Lower leg skin (tissue), 4 donors: ENCODE data around the gene NEGR1. TPM values are rescaled to one million over a fixed set of nuclear protein-coding genes. Genes with fewer than 3 reads are reported as not detected.

Experiments
- DNase-seq, 2 donors: peaks; one replicate each; pipeline ENCODE4 v3.0.0-alpha.2; 2019; ENCODE audit warnings: low spot score in 2 of 2
- H3K4me3 ChIP-seq: fragments of 200-600 bp; sonication (generic); 2 replicates; pipeline ENCODE4 v1.5.1; 2017; ENCODE audit warnings: mild to moderate bottlenecking, low read depth; ENCODE audit not compliant: poor library complexity, severe bottlenecking
- CTCF ChIP-seq, 3 donors: fragments of 450-650 bp; IDR thresholded peaks; one replicate each; pipeline ENCODE4 v1.5.1; 2016; ENCODE audit warnings: antibody characterized with exemption in 3 of 3, mild to moderate bottlenecking in 3 of 3, moderate library complexity in 2 of 3
- POLR2A ChIP-seq, 2 donors: fragments of 450-650 bp; IDR thresholded peaks; one replicate each; pipeline ENCODE4 v1.6.1; 2016 to 2017; ENCODE audit warnings: antibody characterized with exemption in 2 of 2, mild to moderate bottlenecking in 1 of 2, moderate library complexity in 1 of 2
- WGBS, 2 donors: methylation state at CpG; one replicate each; pipeline ENCODE4 v1.1.5; 2018; 5-methylcytosine and 5-hydroxymethylcytosine counted together
- intact Hi-C: fragments of 100-400 bp; cut with DNase I; formaldehyde crosslinking; loops from one replicate; pipeline ENCODE4 v1.15.0; 2023; ENCODE audit warnings: low total_unique reads
- total RNA-seq, 4 donors: library from RNA; depleted of rRNA; stranded (reverse); fragments of >200 nt; gene quantifications; one replicate each; pipeline ENCODE4 v1.1.0, GENCODE V29; 2016

The NEGR1 gene
- total RNA-seq, 4 donors from 2014 or later: 4.1 to 13.6 (median 6.0) TPM

GRCh38 chr1:71526824-71527223 is 755.5 kb downstream of the NEGR1 start:
- TF ChIP-seq POLR2A (IDR thresholded peaks at IDR 0.05): no peak
- no peak for TF ChIP-seq CTCF (IDR thresholded peaks at IDR 0.05)
- H3K4me3 ChIP-seq: no peak overlapping the region
- no peak for DNase-seq
- intact Hi-C loops: no loop called here

- no peak for DNase-seq
- TF ChIP-seq CTCF (IDR thresholded peaks at IDR 0.05) (no peak), POLR2A (IDR thresholded peaks at IDR 0.05) (no peak)
- no peak overlapping the region for H3K4me3 ChIP-seq
- 54 to 65% methylated on average over 3 of the region's 3 CpGs for WGBS, 2 donors
- intact Hi-C loops: no loop called here
Measured at GRCh38 chr1:71522721-71523120, 759.6 kb downstream of the NEGR1 start.

- H3K4me3 ChIP-seq: no peak overlapping the region
- TF ChIP-seq POLR2A (IDR thresholded peaks at IDR 0.05): no peak
- no peak for TF ChIP-seq CTCF (IDR thresholded peaks at IDR 0.05)
- 90 to 97% methylated on average over 1 of the region's 1 CpG for WGBS, 2 donors
- no peak for DNase-seq
- intact Hi-C loops: no loop called here
Measured at GRCh38 chr1:71521655-71522264, 760.6 kb downstream of the NEGR1 start.

- no peak for TF ChIP-seq CTCF (IDR thresholded peaks at IDR 0.05)
- no peak for DNase-seq
- intact Hi-C loops: no loop called here
- H3K4me3 ChIP-seq: no peak overlapping the region
Measured at GRCh38 chr1:71511505-71511904, 770.8 kb downstream of the NEGR1 start.

- intact Hi-C loops: no loop called here
- H3K4me3 ChIP-seq: no peak overlapping the region
- 76 to 77% methylated on average over 1 of the region's 1 CpG for WGBS, 2 donors
- DNase-seq: no peak
- no peak for TF ChIP-seq CTCF (IDR thresholded peaks at IDR 0.05)
- TF ChIP-seq POLR2A (IDR thresholded peaks at IDR 0.05): no peak
Measured at GRCh38 chr1:71510725-71511124, 771.6 kb downstream of the NEGR1 start.

- intact Hi-C loops: no loop called here
- no peak for DNase-seq
- 79 to 89% methylated on average over 4 of the region's 4 CpGs for WGBS, 2 donors
- TF ChIP-seq CTCF (IDR thresholded peaks at IDR 0.05) (no peak), POLR2A (IDR thresholded peaks at IDR 0.05) (no peak)
- no peak overlapping the region for H3K4me3 ChIP-seq
Measured at GRCh38 chr1:71509051-71509595, 773.2 kb downstream of the NEGR1 start.
